HG03045 (cell line): ENCODE results near the gene ACTL6B.

ENCODE experiments used
- ATAC-seq: cut with Tn5 transposase; IDR thresholded peaks from one replicate; pipeline ENCODE4 v1.9.1; 2021; ENCODE audit warnings: mild to moderate bottlenecking, moderate library complexity; ENCODE audit not compliant: unreplicated experiment

The ACTL6B gene

GRCh38 chr7:100683659-100684533 is 27.6 kb upstream of the ACTL6B start:
- ATAC-seq: no peak

GRCh38 chr7:100682991-100683658 is 26.9 kb upstream of the ACTL6B start:
- no peak for ATAC-seq

GRCh38 chr7:100682228-100682741 is 26.0 kb upstream of the ACTL6B start:
- no peak for ATAC-seq

- ATAC-seq: no peak
Observed at GRCh38 chr7:100681491-100682227, 25.4 kb upstream of the ACTL6B start.

- no peak for ATAC-seq
Observed at GRCh38 chr7:100680576-100681271, 24.5 kb upstream of the ACTL6B start.

- ATAC-seq: no peak
Observed at GRCh38 chr7:100679927-100680575, 23.8 kb upstream of the ACTL6B start.

GRCh38 chr7:100679129-100679926 is 23.1 kb upstream of the ACTL6B start:
- no peak for ATAC-seq

GRCh38 chr7:100678291-100678984 is 22.2 kb upstream of the ACTL6B start:
- ATAC-seq: no peak

GRCh38 chr7:100677308-100678267 is 21.3 kb upstream of the ACTL6B start:
- ATAC-seq: no peak

GRCh38 chr7:100676501-100677306 is 20.5 kb upstream of the ACTL6B start:
- ATAC-seq: no peak

GRCh38 chr7:100675581-100676350 is 19.5 kb upstream of the ACTL6B start:
- ATAC-seq: peak; percentile 28

GRCh38 chr7:100675105-100675451 is 18.8 kb upstream of the ACTL6B start:
- ATAC-seq: no peak

- ATAC-seq: no peak
Observed at GRCh38 chr7:100674411-100675104, 18.3 kb upstream of the ACTL6B start.

GRCh38 chr7:100673942-100674410 is 17.7 kb upstream of the ACTL6B start:
- peak; percentile 11 for ATAC-seq

GRCh38 chr7:100673302-100673941 is 17.2 kb upstream of the ACTL6B start, which contains the start of gene GNB2:
Gene GNB2 (plus strand): TSS chr7:100673740. CDS start chr7:100676266, 2,526 bp downstream.
- ATAC-seq: peak; percentile 50
